ENCODE data around the gene SYT8. TPM values are rescaled to one million over a fixed set of nuclear protein-coding genes. Genes with fewer than 3 reads are reported as not detected.

The SYT8 gene
- total and polyA plus RNA-seq, 12 donors: not detected

GRCh38 chr11:1791912-1792311, 42.9 kb upstream of the SYT8 start:
- Histone ChIP-seq H3K27ac (no peak overlapping the region), H3K27me3 (peaks cover 0 to 34% (median 12%) of the 10 kb centered on the region in 7 donors), H3K4me3 (no peak overlapping the region), H3K36me3 (no peaks in the 10 kb centered on the region), H3K4me1 (peaks cover 0 to 8% (median 0%) of the 10 kb centered on the region in 9 donors), H3K9me3 (peaks cover 0 to 8% (median 0%) of the 10 kb centered on the region in 11 donors)
- TF ChIP-seq CTCF (IDR thresholded peaks at IDR 0.05): no peak
- intact Hi-C loops (cut with DNase I): no loop called here
- DNase-seq: no peak
- ATAC-seq: no peak
- WGBS, 2 donors: 87 to 91% methylated on average over 6 of the region's 6 CpGs

DNA sequence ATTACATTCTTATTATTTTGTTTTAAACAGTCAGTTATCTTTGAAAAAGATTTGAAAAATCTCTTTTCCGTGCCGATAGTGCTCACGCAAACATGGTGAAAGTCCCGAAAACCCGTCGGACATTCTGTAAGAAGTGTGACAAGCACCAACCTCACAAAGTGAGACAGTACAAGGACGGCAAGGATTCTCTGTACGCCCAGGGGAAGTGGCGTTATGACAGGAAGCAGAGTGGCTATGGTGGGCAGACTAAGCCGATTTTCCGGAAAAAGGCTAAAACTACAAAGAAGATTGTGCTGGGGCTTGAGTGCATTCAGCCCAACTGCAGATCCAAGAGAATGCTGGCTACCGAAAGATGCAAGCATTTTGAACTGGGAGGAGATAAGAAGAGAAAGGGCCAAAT, 42.3 kb upstream of the SYT8 start:
- intact Hi-C loops (cut with DNase I): no loop called here
- Histone ChIP-seq H3K27ac (no peak overlapping the region), H3K36me3 (no peaks in the 10 kb centered on the region), H3K4me3 (no peak overlapping the region), H3K4me1 (peaks cover 0 to 8% (median 0%) of the 10 kb centered on the region in 9 donors), H3K9me3 (peaks cover 0 to 8% (median 0%) of the 10 kb centered on the region in 11 donors), H3K27me3 (peaks cover 0 to 39% (median 18%) of the 10 kb centered on the region in 7 donors)
- DNase-seq (no peak), ATAC-seq (no peak)
- TF ChIP-seq CTCF (IDR thresholded peaks at IDR 0.05): no peak
- 75 to 76% methylated on average over 12 of the region's 12 CpGs for WGBS, 2 donors

DNA sequence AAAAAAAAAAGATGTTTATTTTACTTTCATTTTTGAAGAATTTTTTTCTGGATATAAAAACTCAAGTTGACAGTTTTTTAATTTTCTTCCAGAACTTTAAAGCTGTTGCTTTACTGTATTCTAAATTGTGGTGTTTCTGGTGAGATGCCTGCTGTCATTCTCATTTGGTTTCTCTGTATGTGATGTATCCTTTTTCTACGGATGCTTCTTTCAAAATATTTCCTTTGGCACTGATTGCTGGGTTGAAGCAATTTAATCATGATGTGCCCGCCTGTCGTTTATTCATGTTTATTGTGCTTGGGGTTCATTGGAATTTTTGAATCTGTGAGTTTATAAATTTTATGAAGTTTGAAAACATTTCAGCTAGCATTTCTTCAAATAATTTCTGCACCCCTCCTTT, 41.7 kb upstream of the SYT8 start:
- DNase-seq (no peak), ATAC-seq (no peak)
- TF ChIP-seq CTCF (IDR thresholded peaks at IDR 0.05): no peak
- WGBS, 2 donors: 57 to 60% methylated on average over 3 of the region's 3 CpGs
- peaks cover 0 to 45% (median 24%) of the 10 kb centered on the region in 7 donors for H3K27me3 ChIP-seq
- intact Hi-C loops (cut with DNase I): no loop called here
- peaks cover 0 to 8% (median 0%) of the 10 kb centered on the region in 9 donors for H3K4me1 ChIP-seq
- no peak overlapping the region for H3K4me3 ChIP-seq
- H3K27ac ChIP-seq: no peak overlapping the region
- H3K36me3 ChIP-seq: no peaks in the 10 kb centered on the region
- peaks cover 0 to 7% (median 0%) of the 10 kb centered on the region in 11 donors for H3K9me3 ChIP-seq

GRCh38 chr11:1796413-1797011, 38.3 kb upstream of the SYT8 start:
- DNase-seq: no peak
- Histone ChIP-seq H3K9me3 (peaks cover 0 to 6% (median 0%) of the 10 kb centered on the region in 11 donors), H3K36me3 (no peaks in the 10 kb centered on the region), H3K27me3 (peaks cover 0 to 56% (median 35%) of the 10 kb centered on the region in 7 donors), H3K4me1 (peaks cover 0 to 8% (median 0%) of the 10 kb centered on the region in 9 donors), H3K4me3 (no peak overlapping the region), H3K27ac (no peak overlapping the region)
- WGBS, 2 donors: 54 to 62% methylated on average over 12 of the region's 12 CpGs
- intact Hi-C loops (cut with DNase I): no loop called here
- ATAC-seq: no peak
- TF ChIP-seq CTCF (IDR thresholded peaks at IDR 0.05): no peak

Measured in heart right ventricle (tissue), 16 donors.